Measurements from ENCODE around the gene TTL.

Gene TTL

DNA sequence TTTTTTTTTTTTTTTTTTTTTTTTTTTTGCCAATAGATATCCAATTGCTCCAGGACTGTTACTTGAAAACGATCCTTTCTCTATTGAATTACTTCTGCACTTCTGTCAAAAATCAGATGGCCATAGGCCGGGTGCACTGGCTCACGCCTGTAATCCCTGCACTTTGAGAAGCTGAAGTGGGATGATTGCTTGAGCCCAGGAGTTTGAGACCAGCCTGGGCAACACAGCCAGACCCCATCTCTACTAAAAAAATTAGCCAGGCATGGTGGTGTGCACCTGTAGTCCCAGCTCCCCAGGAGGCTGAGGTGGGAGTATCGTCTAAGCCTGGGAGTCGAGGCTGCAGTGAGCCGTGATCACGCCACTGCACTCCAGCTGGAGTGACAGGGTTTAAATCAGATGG, 98.1 kb downstream of the TTL start:
- DNase-seq (ENCODE audit: low read depth in 1 of 2, low spot score in 1 of 2): no peak

DNA sequence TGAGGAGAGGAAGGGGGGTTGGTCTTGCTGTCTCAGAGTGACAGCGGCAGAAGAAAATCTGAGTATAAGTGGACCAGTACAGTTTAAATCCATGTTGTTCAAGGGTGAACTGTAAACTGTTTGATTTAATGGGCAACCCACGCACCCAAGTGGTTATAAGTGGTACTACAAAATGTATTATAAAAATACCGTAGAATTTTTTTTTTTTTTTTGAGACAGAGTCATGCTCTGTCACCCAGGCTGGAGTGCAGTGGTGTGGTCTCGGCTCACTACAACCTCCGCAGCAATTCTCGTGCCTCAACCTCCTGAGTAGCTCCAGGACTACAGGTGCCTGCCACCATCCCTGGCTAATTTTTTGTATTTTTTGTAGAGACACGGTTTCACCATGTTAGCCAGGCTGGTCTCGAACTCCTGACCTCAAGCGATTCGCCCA, 100.4 kb downstream of the TTL start:
- DNase-seq (ENCODE audit: low read depth in 1 of 2, low spot score in 1 of 2): peak in 1 of 2 donors; percentile 18

DNA sequence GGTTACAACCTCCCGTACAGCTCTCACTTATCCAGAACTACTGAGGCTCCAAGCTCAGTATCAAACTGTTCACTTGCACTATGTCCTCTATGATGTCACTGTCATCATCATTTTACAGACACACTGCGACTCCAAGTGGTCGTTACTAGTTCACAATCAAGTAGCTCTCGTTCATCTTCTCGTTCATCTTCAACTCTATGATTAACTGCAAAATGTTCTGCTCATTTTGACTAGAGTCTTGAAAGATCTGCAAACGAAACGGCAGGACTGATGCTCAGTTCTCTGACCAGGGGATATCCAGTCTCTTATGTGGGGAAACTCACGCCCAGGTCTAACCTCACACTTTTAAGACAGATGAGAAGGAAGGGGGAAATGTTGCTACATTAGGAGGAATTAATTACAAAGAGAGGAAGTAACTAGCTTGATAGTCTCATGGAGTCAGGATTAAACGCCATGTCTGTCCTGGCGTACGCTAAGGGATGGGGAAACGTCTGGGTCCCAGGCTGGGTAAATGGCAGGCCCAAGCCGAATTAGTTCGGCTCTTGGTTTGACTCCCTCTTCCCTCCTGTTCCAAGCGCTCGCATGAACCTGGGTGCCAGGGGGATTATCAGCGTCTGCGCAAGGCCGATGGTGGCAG, 101.7 kb downstream of the TTL start:
- DNase-seq (ENCODE audit: low read depth in 1 of 2, low spot score in 1 of 2): no peak

DNA sequence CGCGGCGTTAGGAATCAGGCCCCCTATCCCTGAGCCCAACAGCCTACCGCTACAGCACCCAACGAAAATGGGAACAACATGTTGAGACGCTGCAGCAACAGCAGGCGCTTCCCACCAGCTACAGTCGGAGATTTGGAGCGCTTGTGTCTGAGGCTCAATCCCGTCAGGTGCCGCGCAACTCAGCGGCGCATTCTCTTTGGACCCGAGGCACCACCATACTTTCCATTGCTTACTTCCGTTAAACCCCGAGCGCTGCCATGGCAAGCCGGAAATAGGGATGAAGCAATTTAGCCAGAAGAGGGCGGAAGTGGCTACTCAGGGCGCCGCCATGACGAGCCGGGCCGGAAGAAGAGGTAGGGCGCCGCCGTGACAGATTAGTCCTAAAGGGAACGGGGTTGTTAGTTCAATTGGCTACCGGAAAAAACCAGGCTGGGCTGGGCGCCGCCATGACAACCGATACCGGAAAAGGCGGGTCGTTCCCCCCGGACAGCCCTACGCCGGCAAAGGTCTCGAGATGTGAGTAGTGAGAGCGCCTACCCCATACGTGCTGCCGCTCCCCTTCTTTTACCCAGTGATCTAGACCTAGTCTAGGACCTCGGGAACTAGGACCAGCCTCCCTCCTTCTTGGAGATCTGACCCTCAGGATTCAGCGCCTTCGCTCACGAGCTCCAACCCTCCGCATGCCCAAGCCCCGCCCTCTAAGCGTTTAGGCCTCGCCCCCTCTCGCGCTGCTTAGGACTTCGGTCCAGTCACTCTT, 102.4 kb downstream of the TTL start, which contains the start of gene CHCHD5:
Gene CHCHD5, plus strand, starts transcription at position 476 of the 757 bp plus-strand sequence. Its CDS starts 39 bp downstream, at position 515.
- DNase-seq (ENCODE audit: low read depth in 1 of 2, low spot score in 1 of 2): peak; percentile 82 to 93

DNA sequence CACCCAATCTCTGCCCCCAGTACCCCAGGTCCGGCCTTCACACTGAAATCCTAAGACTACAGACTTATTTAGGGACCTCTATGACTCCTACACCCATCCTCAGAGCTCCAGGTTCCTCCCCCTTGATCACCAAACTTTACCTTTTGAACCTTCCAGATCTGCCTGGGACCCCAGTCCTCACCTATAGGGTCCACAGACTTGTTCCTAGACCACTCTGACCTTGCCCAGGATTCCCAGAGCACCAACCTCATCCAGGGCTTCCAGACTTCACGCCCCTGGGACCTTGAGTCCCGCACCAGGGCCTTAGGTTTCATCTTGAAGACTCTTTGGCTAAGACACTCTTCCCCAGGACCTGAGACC, 102.9 kb downstream of the TTL start:
- DNase-seq (ENCODE audit: low read depth in 1 of 2, low spot score in 1 of 2): no peak

- no peak for DNase-seq (ENCODE audit: low read depth in 1 of 2, low spot score in 1 of 2)
Observed at GRCh38 chr2:112585400-112585799, 103.4 kb downstream of the TTL start.

DNA sequence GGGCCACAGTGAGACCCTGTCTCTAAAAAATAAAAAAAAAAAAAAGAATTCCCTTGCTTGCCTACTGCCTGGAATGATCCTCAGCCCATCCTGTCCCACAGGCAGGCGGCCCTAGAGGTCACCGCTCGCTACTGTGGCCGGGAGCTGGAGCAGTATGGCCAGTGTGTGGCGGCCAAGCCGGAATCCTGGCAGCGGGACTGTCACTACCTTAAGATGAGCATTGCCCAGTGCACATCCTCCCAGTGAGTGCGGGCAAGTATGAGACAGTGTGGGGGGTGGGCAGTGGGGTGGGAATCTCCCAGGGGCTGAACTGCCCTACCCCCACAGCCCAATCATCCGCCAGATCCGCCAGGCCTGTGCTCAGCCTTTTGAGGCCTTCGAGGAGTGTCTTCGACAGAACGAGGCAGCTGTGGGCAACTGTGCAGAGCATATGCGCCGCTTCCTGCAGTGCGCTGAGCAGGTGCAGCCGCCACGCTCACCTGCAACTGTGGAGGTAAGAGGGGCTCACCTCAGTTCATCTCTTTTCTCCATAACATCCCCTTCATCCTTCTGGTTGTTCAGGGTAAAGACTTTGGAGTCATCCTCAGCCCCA, 104.0 kb downstream of the TTL start:
- no peak for DNase-seq (ENCODE audit: low read depth in 1 of 2, low spot score in 1 of 2)

GRCh38 chr2:112588611-112589045, 106.7 kb downstream of the TTL start:
- no peak for DNase-seq (ENCODE audit: low read depth in 1 of 2, low spot score in 1 of 2)
